GM12878 (cell line): ENCODE data around the gene HIP1. TPM values are rescaled to one million over a fixed set of nuclear protein-coding genes. Genes with fewer than 3 reads are reported as not detected.

ENCODE experiments used
- ATAC-seq: fragments of 200-7000 bp; cut with Tn5 transposase; 3 replicates; pipeline ENCODE4 v1.9.1; 2020; ENCODE audit warnings: mild to moderate bottlenecking, moderate library complexity
- BruUV-seq: library from RNA; stranded (reverse); fragments of 400-500 nt; replicated peaks from 2 replicates; lab custom pipeline; 2021; lab: Mats Ljungman, UMichigan
- CTCF ChIA-PET: fragments of 300-600 bp; sonication (Branson Sonifier 250); formaldehyde crosslinking; extraction: SDS; loops from one replicate; lab custom pipeline; 2021; ENCODE audit warnings: inconsistent platforms; lab: Yijun Ruan, JAX
- POLR2A ChIA-PET: fragments of 350-600 bp; formaldehyde crosslinking; extraction: SDS; loops from one replicate; lab custom pipeline; 2021; ENCODE audit warnings: inconsistent platforms; lab: Charles Lee
- RAD21 ChIA-PET: fragments of 300-600 bp; sonication (Branson Sonifier 250); formaldehyde crosslinking; loops from one replicate; lab custom pipeline; 2023; ENCODE audit warnings: antibody characterized with exemption; ENCODE audit not compliant: unreplicated experiment; lab: Charles Lee
- SMC1A ChIA-PET: fragments of 300-600 bp; sonication (Branson Sonifier 250); formaldehyde crosslinking; loops from one replicate; lab custom pipeline; 2023; ENCODE audit not compliant: unreplicated experiment, uncharacterized antibody; lab: Charles Lee
- DNase-seq: peaks from one replicate; pipeline ENCODE4 v3.0.0-alpha.2; 2011; ENCODE audit warnings: low read depth, low spot score
- FAIRE-seq: peaks from 3 replicates; lab custom pipeline; 2011; peaks lifted over from hg19 to GRCh38; lab: Jason Lieb, UNC
- H2AFZ ChIP-seq: 2 replicates; pipeline ENCODE4 v1.6.0; 2011; ENCODE audit warnings: low read depth, low read length, control low read depth; ENCODE audit not compliant: control insufficient read depth
- H3K27ac ChIP-seq: 2 replicates; pipeline ENCODE4 v1.5.1; 2011; ENCODE audit warnings: control low read depth; ENCODE audit not compliant: control insufficient read depth, insufficient read depth
- H3K27me3 ChIP-seq, 2 experiments: replicated peaks in 1 of 2; 2 replicates each; pipeline versions ENCODE4 v1.6.0 to v1.6.1; 2011; ENCODE audit warnings: low read length in 1 of 2; ENCODE audit not compliant: control insufficient read depth in 2 of 2, insufficient read depth in 2 of 2
- H3K36me3 ChIP-seq, 2 experiments: 2 replicates each; pipeline ENCODE4 v1.5.1; 2011; ENCODE audit warnings: low read length in 1 of 2; ENCODE audit not compliant: control insufficient read depth in 2 of 2, insufficient read depth in 2 of 2
- H3K4me1 ChIP-seq: 2 replicates; pipeline ENCODE4 v1.6.1; 2011; ENCODE audit warnings: mild to moderate bottlenecking, low read length, moderate library complexity, mixed read lengths; ENCODE audit not compliant: control insufficient read depth, insufficient read depth
- H3K4me2 ChIP-seq: 2 replicates; pipeline ENCODE4 v1.6.0; 2011; ENCODE audit warnings: control low read depth; ENCODE audit not compliant: control insufficient read depth, insufficient read depth
- H3K4me3 ChIP-seq: fragments of 200-600 bp; sonication (generic); 2 replicates; pipeline ENCODE4 v1.5.1; 2016
- H3K79me2 ChIP-seq: 2 replicates; pipeline ENCODE4 v1.6.0; 2011; ENCODE audit warnings: low read length; ENCODE audit not compliant: control insufficient read depth, insufficient read depth
- H3K9ac ChIP-seq: 2 replicates; pipeline ENCODE4 v1.8.0; 2011; ENCODE audit warnings: low read length, control low read depth, mixed read lengths; ENCODE audit not compliant: control insufficient read depth, insufficient read depth
- H3K9me3 ChIP-seq: replicated peaks from 3 replicates; pipeline ENCODE4 v1.5.1; 2011; ENCODE audit warnings: mild to moderate bottlenecking, low read length; ENCODE audit not compliant: control insufficient read depth, insufficient read depth
- H4K20me1 ChIP-seq: 2 replicates; pipeline ENCODE4 v1.6.0; 2011; ENCODE audit not compliant: control insufficient read depth, insufficient read depth
- FOXM1 ChIP-seq: IDR thresholded peaks from 2 replicates; pipeline ENCODE4 v1.6.1; 2012; ENCODE audit warnings: low read depth, mild to moderate bottlenecking, inconsistent platforms, low read length, moderate library complexity
- IKZF1 ChIP-seq: fragments of 450-650 bp; conservative IDR thresholded peaks from 2 replicates; pipeline ENCODE4 v1.6.1; 2017; ENCODE audit warnings: antibody characterized with exemption, mild to moderate bottlenecking
- MLLT1 ChIP-seq: fragments of 450-650 bp; IDR thresholded peaks from 2 replicates; pipeline ENCODE4 v1.6.1; 2016; ENCODE audit warnings: mild to moderate bottlenecking
- NBN ChIP-seq: fragments of 450-650 bp; IDR thresholded peaks from 2 replicates; pipeline ENCODE4 v1.6.1; 2016
- NFIC ChIP-seq: IDR thresholded peaks from 2 replicates; pipeline ENCODE4 v1.6.1; 2012; ENCODE audit warnings: low read depth, mild to moderate bottlenecking, inconsistent platforms, low read length, moderate library complexity
- NR2C2 ChIP-seq: IDR thresholded peaks from 2 replicates; pipeline ENCODE4 v1.6.1; 2011; ENCODE audit warnings: borderline replicate concordance, low read depth; ENCODE audit not compliant: control insufficient read depth, insufficient read length
- NR2F1 ChIP-seq: fragments of 450-650 bp; conservative IDR thresholded peaks from 2 replicates; pipeline ENCODE4 v1.6.1; 2017; ENCODE audit warnings: mild to moderate bottlenecking
- PKNOX1 ChIP-seq: fragments of 450-650 bp; IDR thresholded peaks from 2 replicates; pipeline ENCODE4 v1.6.1; 2016; ENCODE audit warnings: mild to moderate bottlenecking
- REST ChIP-seq: IDR thresholded peaks from 2 replicates; pipeline ENCODE4 v1.6.1; 2012; ENCODE audit warnings: mild to moderate bottlenecking, low read depth, low read length
- YY1 ChIP-seq: IDR thresholded peaks from 2 replicates; pipeline ENCODE4 v1.6.1; 2011; ENCODE audit warnings: low read depth, mild to moderate bottlenecking, low read length
- WGBS: methylation state at CpG from one replicate; pipeline ENCODE4 v1.1.6; 2016; ENCODE audit warnings: low lambda C conversion rate; ENCODE audit not compliant: insufficient replicate concordance, insufficient coverage; ENCODE audit errors: missing lambda C conversion rate; 5-methylcytosine and 5-hydroxymethylcytosine counted together
- in situ Hi-C: fragments of 300-500 bp; cut with MboI; formaldehyde crosslinking; loops from 9 replicates; pipeline ENCODE4 v1.14.3; 2018; ENCODE audit warnings: mixed read lengths
- intact Hi-C: fragments of 100-400 bp; cut with micrococcal nuclease; formaldehyde crosslinking; loops from one replicate; pipeline ENCODE4 v1.14.2; 2022; ENCODE audit not compliant: unreplicated experiment
- polyA plus RNA-seq, 11 experiments: library from polyadenylated mRNA; depleted of rRNA in 4 of 11; unstranded in 6 of 11; stranded (reverse) in 5 of 11; fragments of >200 nt; fragmentation: Nextera tagmentation in 4 of 11; fragmentation: Illumina TruSeq in 1 of 11; extraction: Ambion mirVana in 4 of 11; extraction: Trizol in 1 of 11; gene quantifications; 1 replicate in 1 of 11; 2 replicates in 10 of 11; pipeline versions ENCODE4 v1.2.1 to v1.2.3, GENCODE V29; 2011 to 2016; ENCODE audit warnings: inconsistent platforms in 2 of 11, missing spikeins in 2 of 11, low read depth in 1 of 11
- total RNA-seq, 4 experiments: library from RNA; depleted of rRNA in 3 of 4; stranded (reverse); fragments of >200 nt in 3 of 4; fragmentation: Illumina TruSeq in 1 of 4; extraction: Trizol in 1 of 4; gene quantifications; 2 replicates each; pipeline versions ENCODE4 v1.2.1 to v1.2.3, GENCODE V29; 2013 to 2021

Gene HIP1
- total and polyA plus RNA-seq, 10 of the 15 experiments (the other 5 are each of a cell fraction or from before 2014, with no cell fraction given): 1.2 to 9.7 (median 3.2) TPM

GRCh38 chr7:75740846-75741497 is 2.2 kb upstream of the HIP1 start (continued):
- peak; percentile 69; the same call in 1 of the 2 replicates for TF ChIP-seq YY1
- TF ChIP-seq IKZF1: peak; percentile 93
- TF ChIP-seq NR2F1: no peak
- no peak for TF ChIP-seq REST
- TF ChIP-seq NFIC: 0 out of 2 replicates have a peak, but pooled peaks have one; percentile 50
- TF ChIP-seq, all 136 proteins: peak for 31

GRCh38 chr7:75739796-75740672 is 1.3 kb upstream of the HIP1 start:
- in situ Hi-C loops: no loop called here
- H3K4me3 ChIP-seq: peak overlapping the region; percentile 86
- 70% methylated on average over 25 of the region's 26 CpGs for WGBS

More at GRCh38 chr7:75739796-75740672, 1.3 kb upstream of the HIP1 start:
- peak overlapping the region; percentile 87 for H2AFZ ChIP-seq
- peak overlapping the region; percentile 51 for H3K9ac ChIP-seq
- TF ChIP-seq PKNOX1 (peak; percentile 48; the same call in 1 of the 2 replicates), MLLT1 (peak; percentile 57), NBN (peak; percentile 60; the same call in 1 of the 2 replicates), NR2C2 (no peak), FOXM1 (0 out of 2 replicates have a peak, but pooled peaks have one; percentile 1)
- CTCF ChIA-PET: interaction anchor here (0.7 to 1.5 kb wide), 5 partner anchors 8 to 93 kb away, joined by 3 to 4 read pairs (median 3); no protein-coding TSS in a partner anchor
- FAIRE-seq: peak; percentile 95
- intact Hi-C loops: no loop called here
- POLR2A ChIA-PET: interaction anchor here (0.6 to 1.3 kb wide), 3 partner anchors 14 to 77 kb away, joined by 3 read pairs; no protein-coding TSS in a partner anchor
- RAD21 ChIA-PET: interaction anchor here (0.7 to 2.7 kb wide), 11 partner anchors 12 to 1638 kb away, joined by 3 to 10 read pairs (median 4); no protein-coding TSS in a partner anchor
- no peaks in the 10 kb centered on the region for H3K9me3 ChIP-seq
- peak; percentile 63; the same call in 2 of the 3 replicates for ATAC-seq
- SMC1A ChIA-PET: interaction anchor here (0.6 to 2.3 kb wide), 10 partner anchors 12 to 210 kb away, joined by 3 to 6 read pairs (median 4); no protein-coding TSS in a partner anchor
- no peaks in the 10 kb centered on the region for H3K36me3 ChIP-seq
- DNase-seq: peak; percentile 40
- H3K4me1 ChIP-seq: peaks cover 18% of the 10 kb centered on the region
- H3K79me2 ChIP-seq: no peaks in the 10 kb centered on the region
- H4K20me1 ChIP-seq: no peaks in the 10 kb centered on the region
- no peaks in the 10 kb centered on the region for H3K27me3 ChIP-seq
- H3K4me2 ChIP-seq: peak overlapping the region; percentile 92
- no TSS peak for BruUV-seq
- peak overlapping the region; percentile 71 for H3K27ac ChIP-seq
